NT2/D1 (cell line): ENCODE measurements around the gene MASP1.

Source experiments
- SUZ12 ChIP-seq: IDR thresholded peaks from 2 replicates; pipeline ENCODE4 v1.6.1; 2011; ENCODE audit not compliant: insufficient read length, insufficient read depth; ENCODE audit errors: extremely low read depth
- YY1 ChIP-seq: IDR thresholded peaks from 2 replicates; pipeline ENCODE4 v1.6.1; 2011; ENCODE audit not compliant: insufficient read length, insufficient read depth
- ZNF274 ChIP-seq: IDR thresholded peaks from 2 replicates; pipeline ENCODE4 v1.6.1; 2011; ENCODE audit warnings: mild to moderate bottlenecking, low read depth, low read length

DNA sequence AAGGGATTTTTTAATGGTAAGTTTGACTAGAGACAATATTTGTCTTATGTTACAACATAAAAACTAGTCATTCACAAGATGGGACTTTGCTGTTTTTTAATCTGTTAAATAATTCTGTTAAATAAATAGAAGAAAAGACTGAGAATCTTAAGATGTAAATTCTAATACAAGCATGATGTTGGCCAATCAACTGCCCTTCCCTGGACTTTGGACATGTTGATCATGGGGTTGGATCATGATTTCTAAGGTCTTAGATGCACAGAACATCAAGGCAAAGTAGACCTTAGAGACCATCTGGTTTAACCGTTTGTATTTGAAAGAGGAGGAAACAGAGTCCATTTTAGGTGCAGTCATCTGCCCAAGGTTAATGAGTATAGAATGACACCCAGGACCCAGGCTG, 10.9 kb downstream of the MASP1 start:
- TF ChIP-seq YY1, result no peak
- no peak for TF ChIP-seq ZNF274
- TF ChIP-seq SUZ12, result no peak
